Measurements from ENCODE around the gene RANBP3.
A peak's percentile ranks its signal among the peaks of the same experiment; 100 is the strongest.

RANBP3 gene

DNA sequence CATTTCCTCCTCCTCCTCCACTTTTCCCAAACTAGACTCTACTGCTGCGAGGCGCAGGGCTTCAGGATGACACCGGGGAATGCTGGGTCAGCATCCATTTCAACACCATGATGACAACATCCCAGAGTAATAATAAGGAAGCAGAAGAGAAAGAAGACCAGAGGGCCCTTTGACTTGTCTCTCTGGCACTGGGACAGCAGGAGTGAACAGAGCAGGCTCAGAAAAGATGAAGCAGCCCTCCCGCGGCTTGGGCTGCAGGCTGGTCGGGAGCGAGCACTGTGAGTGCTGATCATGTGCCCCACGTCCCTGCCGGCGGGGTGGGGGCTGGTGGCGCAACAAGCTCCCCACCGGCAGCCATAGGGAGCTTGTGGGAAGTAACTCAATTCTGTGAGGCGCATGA is 30.5 kb downstream of the RANBP3 start:
- peak; percentile 75 to 82 for DNase-seq

GRCh38 chr19:5943623-5944022 is 34.3 kb downstream of the RANBP3 start:
- DNase-seq: no peak

DNA sequence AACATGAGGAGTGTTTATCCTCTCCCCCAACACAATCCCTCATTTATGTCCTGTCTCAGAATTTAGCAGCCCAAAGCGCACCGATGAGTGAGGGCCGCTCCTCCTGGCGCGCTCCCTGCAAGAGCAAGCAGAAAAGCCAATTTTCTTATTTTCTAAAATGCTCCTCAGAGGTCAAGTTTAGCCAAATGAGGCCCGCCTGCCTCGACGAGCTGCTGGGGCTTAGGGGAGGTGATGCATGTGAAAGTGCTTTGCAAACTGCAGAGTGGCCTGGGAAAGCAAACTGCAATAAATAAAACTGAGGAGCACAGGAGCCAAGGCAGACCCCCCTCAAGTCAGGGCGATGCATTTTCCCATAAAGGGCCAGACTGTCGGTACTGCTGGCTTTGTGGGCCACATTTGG is 34.9 kb downstream of the RANBP3 start:
- DNase-seq: no peak

DNA sequence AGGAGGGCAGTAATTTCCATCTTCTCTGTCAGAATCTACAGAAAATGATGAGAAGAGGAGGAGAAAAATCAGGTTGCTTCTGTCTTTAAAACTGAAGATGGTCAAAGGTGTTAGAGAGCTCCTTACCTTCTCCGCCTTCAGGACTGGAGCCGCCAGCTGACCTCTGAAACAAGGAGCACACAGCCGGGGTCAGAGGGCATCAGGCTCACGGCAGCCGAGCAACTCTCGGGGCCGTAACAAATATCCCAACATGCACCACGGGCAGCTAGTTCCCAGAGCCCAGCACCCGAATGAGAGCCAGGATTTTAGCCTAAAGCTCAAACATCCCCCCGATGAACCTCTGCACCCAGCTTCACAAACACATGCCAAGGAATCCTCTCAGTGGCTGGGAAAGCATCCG is 36.3 kb downstream of the RANBP3 start:
- no peak for DNase-seq

DNA sequence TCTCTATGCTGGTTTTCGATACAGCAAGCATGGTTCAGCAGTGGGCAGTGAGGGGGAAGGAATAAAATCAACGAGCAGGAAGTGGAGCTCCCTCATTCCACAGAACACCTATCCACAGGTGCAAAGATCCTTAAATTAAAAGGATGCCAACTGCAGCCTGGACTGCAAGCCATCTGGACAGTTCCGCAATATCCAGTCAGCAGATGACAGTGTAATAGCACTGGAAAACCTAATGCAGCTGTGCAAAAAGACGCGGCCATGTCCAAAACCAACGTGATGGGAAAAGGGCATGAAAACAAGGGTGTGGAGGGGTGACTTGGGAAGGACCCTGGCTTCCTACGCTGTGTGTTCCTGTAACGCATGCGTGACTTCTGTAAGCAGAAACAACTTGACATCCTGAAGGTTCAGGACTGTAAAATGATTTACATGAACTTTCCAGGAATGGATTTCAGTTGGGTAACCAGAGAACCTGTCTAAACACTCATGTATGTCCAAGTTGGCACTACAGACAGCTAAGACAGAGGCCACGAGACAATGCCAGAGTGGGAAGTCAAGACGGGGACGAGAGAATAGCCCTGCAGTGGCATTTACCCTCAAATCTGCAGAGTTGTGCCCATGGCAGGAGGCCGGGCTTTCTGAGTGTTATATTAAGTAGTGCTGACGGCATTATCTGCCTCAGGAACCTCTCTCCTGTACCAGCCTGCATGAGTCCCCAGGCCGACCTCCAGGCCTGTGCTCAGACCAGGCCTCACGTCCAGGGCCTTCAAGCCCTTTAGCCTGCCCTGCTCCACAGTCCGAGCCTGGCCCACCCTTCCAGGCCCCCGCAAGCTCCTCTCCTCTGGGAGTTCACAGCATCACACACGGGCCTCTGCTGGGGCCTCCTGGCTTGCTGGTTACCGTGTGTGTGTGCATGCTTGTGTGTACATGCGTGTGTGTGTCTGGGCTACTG is 37.4 kb downstream of the RANBP3 start:
- no peak for DNase-seq

DNA sequence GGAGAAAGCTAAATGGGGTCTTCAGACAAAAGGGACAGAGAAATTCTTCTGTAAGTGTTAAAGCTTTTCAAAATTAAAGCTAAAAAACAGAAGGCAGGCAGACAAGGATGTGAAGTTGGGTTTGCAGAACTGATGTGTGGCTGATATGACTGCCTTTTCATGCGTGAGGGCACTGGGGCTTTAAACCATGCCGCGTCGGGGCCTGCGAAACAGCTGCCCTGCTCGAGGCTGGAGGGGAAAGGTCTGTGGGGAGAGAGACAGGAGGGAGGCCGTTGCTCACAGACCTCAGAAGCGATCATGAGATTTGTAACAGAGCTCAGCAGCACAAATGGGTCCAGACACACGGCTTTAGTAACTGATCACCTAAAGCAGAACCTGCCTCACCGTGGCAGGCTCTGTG is 40.4 kb downstream of the RANBP3 start:
- no peak for DNase-seq

GRCh38 chr19:5936292-5936592 is 41.7 kb downstream of the RANBP3 start:
- DNase-seq: no peak

DNA sequence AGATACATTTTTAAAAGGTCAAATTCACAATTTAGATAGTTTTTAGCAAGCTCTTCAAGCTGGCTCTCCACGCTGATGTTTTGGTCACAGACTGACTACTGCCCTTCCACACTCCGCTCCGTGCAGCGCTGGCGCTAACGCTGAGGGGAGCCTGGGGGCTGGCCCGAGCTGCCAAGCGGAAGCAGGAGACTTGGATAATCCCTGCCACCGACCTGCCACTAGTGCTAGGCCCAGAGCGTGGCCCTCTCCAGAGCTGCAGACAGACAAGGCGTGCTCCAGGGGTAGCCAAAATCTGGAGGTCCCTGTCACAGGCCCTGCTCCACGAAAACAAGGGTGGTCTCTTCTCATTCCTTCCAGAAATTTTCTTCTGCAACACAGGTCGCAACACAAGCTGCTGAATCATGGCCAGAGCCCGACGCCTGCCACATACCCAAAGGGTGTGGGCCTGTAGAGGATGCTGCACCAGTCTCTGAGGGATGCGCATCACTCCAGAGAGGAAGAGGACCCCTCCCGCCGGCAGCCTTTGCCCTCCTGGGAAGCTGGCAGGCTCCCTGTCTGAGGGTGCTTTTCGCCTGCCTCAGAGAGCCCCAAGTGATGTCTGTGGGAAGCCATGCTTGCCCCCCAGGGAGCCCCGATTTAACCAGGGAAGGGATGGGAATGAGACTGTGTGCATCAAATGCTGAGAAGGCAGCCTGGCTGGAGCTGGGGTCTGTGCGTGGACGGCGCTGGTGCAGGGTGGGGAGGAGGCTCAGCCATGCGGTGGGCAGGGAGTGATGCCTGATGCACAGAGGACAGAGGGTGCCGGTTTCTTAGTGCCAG is 42.3 kb downstream of the RANBP3 start:
- DNase-seq: no peak

DNA sequence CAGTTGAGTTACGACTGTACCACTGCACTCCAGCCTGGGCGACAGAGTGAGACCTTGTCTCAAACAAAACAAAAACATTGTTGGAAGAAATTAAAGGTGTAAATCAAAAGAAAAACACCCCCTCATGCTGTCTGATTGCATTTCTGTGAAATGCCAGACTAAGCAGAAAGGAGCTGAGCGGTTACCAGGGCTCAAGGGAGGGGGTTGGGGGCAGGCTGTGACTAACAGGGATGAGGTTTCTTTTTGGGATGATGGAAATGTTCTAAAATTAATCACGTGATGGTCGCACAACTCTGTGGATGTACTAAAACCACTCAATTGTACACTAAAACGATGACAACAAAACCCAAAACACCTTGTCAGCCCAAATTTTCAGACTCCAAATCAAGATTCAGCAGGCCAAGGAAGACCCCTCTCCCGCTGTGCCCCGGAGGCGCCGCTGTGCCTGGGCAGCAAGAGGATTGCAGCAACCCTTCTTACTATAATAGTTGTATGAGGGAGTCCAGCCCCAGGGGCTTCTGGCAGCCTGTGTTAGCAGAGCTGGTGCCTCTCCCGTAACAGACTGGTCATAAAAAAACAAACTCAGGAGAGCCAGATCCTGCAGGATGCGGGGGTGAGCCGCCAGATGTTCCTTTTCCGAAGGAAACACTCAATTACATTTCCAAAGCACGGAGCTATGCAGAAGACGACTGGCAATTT is 43.0 kb downstream of the RANBP3 start:
- no peak for DNase-seq

GRCh38 chr19:5934069-5934401 is 43.9 kb downstream of the RANBP3 start:
- DNase-seq: no peak

- no peak for DNase-seq
These were observed 44.4 kb downstream of the RANBP3 start for GRCh38 chr19:5933391-5934068.

GRCh38 chr19:5932609-5933262 is 45.2 kb downstream of the RANBP3 start:
- no peak for DNase-seq

GRCh38 chr19:5932146-5932545 is 45.8 kb downstream of the RANBP3 start:
- peak in 1 of 2 donors; percentile 17 for DNase-seq

- no peak for DNase-seq
These were observed 46.7 kb downstream of the RANBP3 start for GRCh38 chr19:5931251-5931650.

GRCh38 chr19:5929625-5930024 is 48.3 kb downstream of the RANBP3 start:
- no peak for DNase-seq

- no peak for DNase-seq
These were observed 48.8 kb downstream of the RANBP3 start for GRCh38 chr19:5929179-5929578.

- no peak for DNase-seq
These were observed 50.5 kb downstream of the RANBP3 start for GRCh38 chr19:5927441-5927821.

- no peak for DNase-seq
These were observed 51.1 kb downstream of the RANBP3 start for GRCh38 chr19:5926641-5927440.

DNA sequence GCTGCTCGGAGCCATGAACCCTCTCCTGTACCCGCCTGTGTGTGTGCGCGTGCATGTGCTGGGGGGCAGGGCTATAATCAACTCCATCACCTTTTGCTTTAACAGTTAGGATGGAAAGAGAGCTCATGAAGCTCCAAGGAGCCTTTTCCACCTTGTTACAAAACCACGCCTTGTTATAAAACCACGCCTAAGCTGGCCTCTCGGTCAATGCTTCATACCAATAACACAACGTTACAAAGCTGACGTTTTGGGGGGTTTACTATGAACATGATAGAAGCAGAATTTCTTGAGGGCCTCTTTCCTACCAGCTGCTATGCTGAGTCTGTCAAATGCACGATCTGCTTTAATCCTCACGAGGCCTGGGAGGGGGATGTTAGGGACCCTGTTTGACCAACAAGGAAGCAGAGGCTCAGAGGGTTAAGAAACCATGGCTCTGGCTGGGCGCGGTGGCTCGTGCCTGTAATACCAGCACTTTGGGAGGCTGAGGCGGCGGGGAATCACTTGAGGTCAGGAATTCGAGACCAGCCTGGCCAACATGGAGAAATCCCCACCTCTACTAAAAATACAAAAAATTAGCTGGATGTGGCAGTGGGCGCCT is 52.0 kb downstream of the RANBP3 start:
- no peak for DNase-seq

DNA sequence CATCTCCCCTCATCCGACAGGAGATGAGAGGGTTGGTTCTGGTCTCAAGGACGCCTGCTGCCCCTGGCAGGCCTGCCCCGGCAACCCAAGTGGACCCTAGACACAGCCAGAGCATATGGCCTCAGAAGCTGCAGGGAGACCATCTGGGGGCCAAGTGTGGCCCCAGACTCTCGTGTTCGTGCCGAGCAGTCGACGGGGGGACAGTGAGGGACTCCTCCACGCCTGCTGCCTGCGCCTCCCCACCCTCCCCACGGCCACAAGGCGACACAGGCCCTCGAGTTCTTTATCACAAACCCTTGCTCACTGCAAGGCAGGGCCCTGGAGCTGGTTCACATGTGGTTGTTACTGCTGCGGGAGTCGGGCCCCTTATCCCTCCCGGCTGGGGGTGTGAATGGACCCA is 54.6 kb downstream of the RANBP3 start:
- no peak for DNase-seq

- no peak for DNase-seq
These were observed 55.8 kb downstream of the RANBP3 start for GRCh38 chr19:5922161-5922545.
